ENCODE data around the gene NAT8.
"Not testable (repeated sequence)": the region's sequence is repeated elsewhere in the genome, so short reads cannot be mapped to it uniquely, and the experiment has no call there.

NAT8 gene

DNA sequence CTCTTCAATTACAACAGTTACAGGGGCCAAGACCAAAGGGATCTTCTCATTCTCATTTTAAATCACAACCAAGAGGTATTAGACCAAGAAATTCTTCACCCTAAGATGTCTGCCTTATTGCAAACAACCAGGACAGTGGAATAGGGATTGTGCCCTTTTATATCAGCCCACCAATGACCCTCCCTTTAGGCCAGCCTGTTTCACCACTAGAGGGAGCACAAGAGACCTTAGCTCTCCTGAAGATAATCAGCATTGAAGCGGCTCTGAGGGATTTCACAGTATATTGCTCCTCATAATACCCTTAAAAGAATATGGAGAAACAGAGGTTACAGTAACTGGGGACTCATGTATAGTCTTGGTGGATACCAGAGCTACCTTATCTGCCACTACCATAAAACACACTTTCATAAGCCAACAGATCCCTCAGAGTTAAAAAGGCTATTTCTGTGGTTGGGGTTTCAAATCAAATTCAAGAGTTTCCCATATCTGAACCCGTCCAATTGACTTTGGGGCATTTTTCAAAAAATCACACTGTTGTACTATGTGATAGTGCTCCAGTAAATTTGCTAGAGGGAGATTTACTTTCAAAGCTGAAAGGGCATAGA, 11.5 kb downstream of the NAT8 start:
- DNase-seq, result not testable (repeated sequence)

DNA sequence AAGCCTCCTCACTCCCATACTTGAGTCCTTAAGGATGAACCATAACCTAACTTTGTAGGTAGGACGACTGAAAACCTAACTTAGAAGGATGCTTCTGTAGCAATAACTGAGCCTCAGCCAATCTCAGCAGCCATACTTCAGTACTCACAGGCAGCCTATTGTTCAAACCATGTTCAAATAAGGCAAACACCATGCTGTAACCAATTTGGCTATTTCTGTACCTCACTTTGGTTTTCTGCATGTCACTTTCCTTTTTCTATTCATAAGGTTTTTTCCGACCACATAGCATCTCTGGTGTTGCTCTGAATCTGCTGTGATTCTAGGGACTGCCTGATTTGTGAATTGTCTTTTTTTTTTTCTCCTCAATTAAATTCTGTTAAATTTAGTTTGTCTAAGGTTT, 13.7 kb downstream of the NAT8 start:
- not testable (repeated sequence) for DNase-seq

GRCh38 chr2:73626237-73626636, 16.0 kb downstream of the NAT8 start:
- not testable (repeated sequence) for DNase-seq

GRCh38 chr2:73624625-73625024, 17.6 kb downstream of the NAT8 start:
- not testable (repeated sequence) for DNase-seq

GRCh38 chr2:73624036-73624435, 18.2 kb downstream of the NAT8 start:
- DNase-seq, result not testable (repeated sequence)

- DNase-seq, result not testable (repeated sequence)
Measured at GRCh38 chr2:73619925-73620324, 22.3 kb downstream of the NAT8 start.

DNA sequence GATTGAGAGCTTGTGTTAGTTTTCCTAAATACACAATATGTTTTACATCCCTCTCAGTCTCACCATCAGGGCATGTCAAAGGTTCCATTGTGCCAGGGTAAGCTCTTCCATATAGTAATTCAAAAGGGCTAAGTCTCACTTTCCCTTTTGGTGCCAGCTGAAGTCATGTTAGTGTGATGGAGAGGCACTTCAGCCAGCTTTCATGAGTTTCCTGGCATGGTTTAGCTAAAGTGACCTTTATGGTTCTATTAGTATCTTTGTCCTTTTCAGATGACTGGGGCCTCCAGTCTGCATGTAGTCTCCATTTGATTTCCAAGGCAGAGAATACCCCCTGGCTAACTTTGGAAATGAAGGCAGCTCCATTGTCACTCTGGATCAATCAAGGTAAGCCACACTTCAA, 27.2 kb downstream of the NAT8 start:
- no peak for DNase-seq

GRCh38 chr2:73614105-73614504, 28.1 kb downstream of the NAT8 start:
- no peak for DNase-seq

DNA sequence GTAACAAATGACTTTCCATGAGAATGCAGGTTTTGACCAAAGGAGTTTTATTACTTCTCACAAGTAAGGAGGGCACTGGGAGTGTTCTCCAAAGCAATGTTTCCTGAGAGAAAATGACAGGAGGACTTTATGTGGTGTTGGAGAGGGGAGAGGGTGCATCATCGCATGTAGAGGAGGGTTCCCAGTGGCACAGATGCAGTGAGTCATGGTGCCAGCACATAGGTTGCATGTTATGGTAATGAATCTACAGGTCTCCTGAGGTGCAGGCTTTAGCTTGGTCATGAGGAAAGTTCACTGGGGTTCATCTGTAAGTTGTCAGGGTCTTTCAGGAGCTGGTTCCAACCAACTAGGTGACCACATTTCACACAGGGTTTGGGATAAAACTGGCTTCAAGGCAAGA, 30.4 kb downstream of the NAT8 start:
- DNase-seq, result no peak

DNA sequence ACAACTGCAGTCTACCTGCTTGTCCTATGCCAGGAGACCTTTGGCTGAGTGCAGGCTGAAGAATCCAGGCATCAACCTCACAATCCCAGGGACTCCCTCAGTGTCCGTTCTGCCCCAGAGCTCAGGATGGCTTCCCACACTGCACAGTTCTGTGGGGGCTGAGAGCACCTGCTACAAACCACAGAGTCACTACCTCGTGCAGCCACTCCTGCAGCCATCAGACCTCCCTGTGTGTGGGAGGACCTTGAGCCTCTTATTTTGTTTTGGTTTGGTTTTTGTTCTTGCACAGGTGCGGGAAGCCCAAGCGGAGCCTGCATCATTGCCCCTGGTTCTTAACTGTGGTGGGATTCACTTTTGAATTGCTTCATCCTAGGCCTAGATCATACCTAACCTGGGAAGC, 31.0 kb downstream of the NAT8 start:
- no peak for DNase-seq

GRCh38 chr2:73610111-73610510, 32.1 kb downstream of the NAT8 start:
- DNase-seq, result no peak

DNA sequence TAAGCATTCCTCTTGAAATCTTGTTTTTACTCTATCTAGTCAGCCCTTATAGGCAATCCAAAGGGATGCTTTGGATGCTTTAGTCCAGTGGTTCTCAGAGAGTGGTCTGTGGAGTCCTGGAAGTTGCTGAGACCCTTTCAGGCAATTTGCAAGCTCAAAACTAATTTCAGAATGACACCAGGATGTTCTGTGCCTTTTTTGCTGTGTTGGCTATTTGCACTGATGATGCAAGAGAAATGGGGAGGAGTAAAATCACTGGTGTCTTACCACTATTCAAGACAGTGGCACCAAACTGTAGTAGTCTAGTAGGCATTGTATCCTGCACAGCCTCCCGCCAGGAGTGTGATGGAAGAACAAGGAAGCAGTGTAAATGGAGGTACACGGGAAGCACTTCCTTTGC, 37.6 kb downstream of the NAT8 start:
- DNase-seq, result not testable (repeated sequence)

DNA sequence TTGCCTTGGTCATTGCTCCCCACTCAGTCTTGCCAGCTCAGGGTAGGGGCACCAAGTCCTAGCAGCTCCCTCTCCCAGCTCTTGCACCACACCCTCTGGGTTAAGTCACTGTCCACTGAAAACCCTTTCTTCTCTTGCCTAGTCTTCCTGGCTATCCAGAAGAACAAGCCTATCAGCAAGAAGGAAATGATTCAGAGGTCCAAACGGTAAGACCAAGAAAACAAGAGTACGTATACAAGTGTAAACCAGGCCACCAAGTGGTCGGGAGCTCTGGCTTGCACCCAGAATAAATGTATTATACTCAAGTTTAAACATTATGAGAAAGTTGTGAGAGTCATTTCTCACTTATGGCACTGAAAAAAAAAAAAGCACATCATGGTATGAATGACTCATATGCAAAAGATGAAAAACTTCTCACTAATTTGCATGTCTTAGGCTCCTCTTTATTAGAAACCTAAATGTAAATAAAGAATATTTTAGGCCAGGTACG, 39.1 kb downstream of the NAT8 start:
- DNase-seq, result not testable (repeated sequence)

DNA sequence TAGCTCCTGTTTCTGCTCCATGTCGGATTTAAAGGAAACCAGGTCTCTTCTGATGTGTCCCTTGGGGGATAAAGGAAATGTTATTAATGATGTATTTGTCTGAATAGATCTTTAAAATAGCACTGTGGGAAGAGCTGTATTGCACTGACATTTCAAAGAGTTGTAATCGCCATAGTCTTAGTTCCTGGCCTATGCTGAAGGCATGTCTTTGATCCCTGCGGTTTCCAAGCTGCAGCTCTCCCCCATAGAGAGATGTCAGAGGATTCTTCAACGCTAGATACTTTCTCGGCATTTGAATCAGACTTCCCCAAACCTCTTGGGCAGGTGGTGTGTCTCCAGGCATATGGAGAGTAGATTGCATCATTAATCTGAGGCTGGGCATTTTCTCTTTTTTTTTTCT, 40.4 kb downstream of the NAT8 start:
- DNase-seq, result no peak

DNA sequence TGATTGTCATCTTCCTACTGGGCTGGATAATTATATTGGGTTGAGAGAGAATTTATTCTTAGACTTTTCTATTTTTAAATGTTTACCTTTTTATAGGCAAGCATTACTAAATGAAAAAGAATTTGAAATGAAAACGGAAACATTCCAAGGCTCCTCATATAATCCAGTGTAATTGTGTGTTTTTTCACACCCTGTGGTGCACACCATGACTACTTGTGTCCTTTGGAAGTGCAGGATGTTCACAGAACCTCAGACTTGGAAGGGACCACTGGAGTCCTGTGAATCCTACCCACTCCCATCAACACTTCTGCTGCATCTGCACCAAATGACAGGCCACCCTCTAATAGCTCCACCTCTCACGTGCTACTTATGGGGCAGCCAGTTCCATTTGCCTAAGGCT, 48.0 kb downstream of the NAT8 start:
- no peak for DNase-seq

DNA sequence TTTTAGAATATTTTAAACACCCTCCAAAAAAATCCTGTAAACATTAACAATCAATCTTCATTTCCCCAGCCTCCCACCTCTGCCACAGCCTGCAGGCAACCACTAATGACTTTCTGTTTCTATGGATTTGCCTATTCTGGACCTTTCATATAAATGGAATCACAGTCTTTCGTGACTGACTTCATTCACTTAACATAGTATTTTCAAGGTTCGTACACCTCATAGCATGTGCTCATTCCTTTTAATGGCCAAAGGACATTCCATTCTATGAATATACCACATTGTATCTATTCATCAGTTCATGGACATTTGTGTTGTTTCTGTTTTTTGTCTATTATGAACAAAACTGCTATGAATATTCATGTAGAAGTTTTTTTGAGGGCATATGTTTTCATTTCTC, 48.5 kb downstream of the NAT8 start:
- DNase-seq, result no peak

Measured in midbrain (tissue), 1 donor.